ENCODE data around the gene FAM25A.
"Not testable (repeated sequence)": the region's sequence is repeated elsewhere in the genome, so short reads cannot be mapped to it uniquely, and the experiment has no call there.

The FAM25A gene

GRCh38 chr10:87043579-87043978, 23.5 kb downstream of the FAM25A start:
- H3K9me3 ChIP-seq (ENCODE audit: control insufficient read depth, low read length); H3K9ac ChIP-seq (ENCODE audit: low read length); DNase-seq (ENCODE audit: low read depth); H3K27me3 ChIP-seq (replicated peaks; ENCODE audit: control insufficient read depth, insufficient read depth, low read length); H3K4me3 ChIP-seq (ENCODE audit: low read length); H3K4me1 ChIP-seq (ENCODE audit: control insufficient read depth, insufficient read depth, low read length): not testable (repeated sequence)
- H3K36me3 ChIP-seq (ENCODE audit: control insufficient read depth, insufficient read depth, low read length, severe bottlenecking) = peaks cover 22% of the 10 kb centered on the region

GRCh38 chr10:87045434-87045938, 25.4 kb downstream of the FAM25A start:
- Histone ChIP-seq H3K9me3 (ENCODE audit: control insufficient read depth, low read length) (no peaks in the 10 kb centered on the region), H3K4me1 (ENCODE audit: control insufficient read depth, insufficient read depth, low read length) (no peaks in the 10 kb centered on the region), H3K4me3 (ENCODE audit: low read length) (no peak overlapping the region), H3K36me3 (ENCODE audit: control insufficient read depth, insufficient read depth, low read length, severe bottlenecking) (peaks cover 40% of the 10 kb centered on the region), H3K9ac (ENCODE audit: low read length) (no peak overlapping the region), H3K27me3 (replicated peaks; ENCODE audit: control insufficient read depth, insufficient read depth, low read length) (no peaks in the 10 kb centered on the region)
- no peak for DNase-seq (ENCODE audit: low read depth)

GRCh38 chr10:87053111-87053510, 33.0 kb downstream of the FAM25A start:
- H3K4me1 ChIP-seq (ENCODE audit: control insufficient read depth, insufficient read depth, low read length) = peaks cover 28% of the 10 kb centered on the region
- H3K36me3 ChIP-seq (ENCODE audit: control insufficient read depth, insufficient read depth, low read length, severe bottlenecking) = peaks cover 77% of the 10 kb centered on the region
- H3K9ac ChIP-seq (ENCODE audit: low read length) = no peak overlapping the region
- no peaks in the 10 kb centered on the region for H3K9me3 ChIP-seq (ENCODE audit: control insufficient read depth, low read length)
- no peaks in the 10 kb centered on the region for H3K27me3 ChIP-seq (replicated peaks; ENCODE audit: control insufficient read depth, insufficient read depth, low read length)
- H3K4me3 ChIP-seq (ENCODE audit: low read length) = no peak overlapping the region
- DNase-seq (ENCODE audit: low read depth) = no peak

- Histone ChIP-seq H3K9me3 (ENCODE audit: control insufficient read depth, low read length) (no peaks in the 10 kb centered on the region), H3K36me3 (ENCODE audit: control insufficient read depth, insufficient read depth, low read length, severe bottlenecking) (peaks cover 77% of the 10 kb centered on the region), H3K4me3 (ENCODE audit: low read length) (no peak overlapping the region), H3K4me1 (ENCODE audit: control insufficient read depth, insufficient read depth, low read length) (peaks cover 28% of the 10 kb centered on the region), H3K9ac (ENCODE audit: low read length) (no peak overlapping the region), H3K27me3 (replicated peaks; ENCODE audit: control insufficient read depth, insufficient read depth, low read length) (no peaks in the 10 kb centered on the region)
- DNase-seq (ENCODE audit: low read depth) = no peak
These were observed 33.6 kb downstream of the FAM25A start for GRCh38 chr10:87053577-87054181.

- Histone ChIP-seq H3K9ac (ENCODE audit: low read length) (no peak overlapping the region), H3K36me3 (ENCODE audit: control insufficient read depth, insufficient read depth, low read length, severe bottlenecking) (peaks cover 77% of the 10 kb centered on the region), H3K9me3 (ENCODE audit: control insufficient read depth, low read length) (no peaks in the 10 kb centered on the region)
These were observed 34.5 kb downstream of the FAM25A start for GRCh38 chr10:87054373-87055295.

GRCh38 chr10:87058171-87058570, 38.1 kb downstream of the FAM25A start:
- Histone ChIP-seq H3K36me3 (ENCODE audit: control insufficient read depth, insufficient read depth, low read length, severe bottlenecking) (peaks cover 77% of the 10 kb centered on the region), H3K9ac (ENCODE audit: low read length) (no peak overlapping the region)
- DNase-seq (ENCODE audit: low read depth) = no peak

More at GRCh38 chr10:87054373-87055295, 34.5 kb downstream of the FAM25A start:
- H3K27me3 ChIP-seq (replicated peaks; ENCODE audit: control insufficient read depth, insufficient read depth, low read length) = no peaks in the 10 kb centered on the region
- H3K4me1 ChIP-seq (ENCODE audit: control insufficient read depth, insufficient read depth, low read length) = peaks cover 28% of the 10 kb centered on the region
- DNase-seq (ENCODE audit: low read depth) = peak; percentile 39
- no peak overlapping the region for H3K4me3 ChIP-seq (ENCODE audit: low read length)

GRCh38 chr10:87059401-87059800, 39.3 kb downstream of the FAM25A start:
- Histone ChIP-seq H3K9me3 (ENCODE audit: control insufficient read depth, low read length) (no peaks in the 10 kb centered on the region), H3K36me3 (ENCODE audit: control insufficient read depth, insufficient read depth, low read length, severe bottlenecking) (peaks cover 78% of the 10 kb centered on the region), H3K9ac (ENCODE audit: low read length) (no peak overlapping the region), H3K4me1 (ENCODE audit: control insufficient read depth, insufficient read depth, low read length) (peaks cover 11% of the 10 kb centered on the region), H3K27me3 (replicated peaks; ENCODE audit: control insufficient read depth, insufficient read depth, low read length) (no peaks in the 10 kb centered on the region), H3K4me3 (ENCODE audit: low read length) (no peak overlapping the region)
- no peak for DNase-seq (ENCODE audit: low read depth)

More at GRCh38 chr10:87058171-87058570, 38.1 kb downstream of the FAM25A start:
- no peaks in the 10 kb centered on the region for H3K9me3 ChIP-seq (ENCODE audit: control insufficient read depth, low read length)
- no peak overlapping the region for H3K4me3 ChIP-seq (ENCODE audit: low read length)
- H3K4me1 ChIP-seq (ENCODE audit: control insufficient read depth, insufficient read depth, low read length) = peaks cover 23% of the 10 kb centered on the region
- no peaks in the 10 kb centered on the region for H3K27me3 ChIP-seq (replicated peaks; ENCODE audit: control insufficient read depth, insufficient read depth, low read length)

- Histone ChIP-seq H3K4me3 (ENCODE audit: low read length) (no peak overlapping the region), H3K27me3 (replicated peaks; ENCODE audit: control insufficient read depth, insufficient read depth, low read length) (no peaks in the 10 kb centered on the region), H3K9ac (ENCODE audit: low read length) (no peak overlapping the region), H3K9me3 (ENCODE audit: control insufficient read depth, low read length) (no peaks in the 10 kb centered on the region), H3K4me1 (ENCODE audit: control insufficient read depth, insufficient read depth, low read length) (peaks cover 1% of the 10 kb centered on the region), H3K36me3 (ENCODE audit: control insufficient read depth, insufficient read depth, low read length, severe bottlenecking) (peaks cover 84% of the 10 kb centered on the region)
- no peak for DNase-seq (ENCODE audit: low read depth)
These were observed 40.3 kb downstream of the FAM25A start for GRCh38 chr10:87060280-87060928.

- no peaks in the 10 kb centered on the region for H3K27me3 ChIP-seq (replicated peaks; ENCODE audit: control insufficient read depth, insufficient read depth, low read length)
- no peak overlapping the region for H3K4me3 ChIP-seq (ENCODE audit: low read length)
- no peak overlapping the region for H3K9ac ChIP-seq (ENCODE audit: low read length)
- no peaks in the 10 kb centered on the region for H3K4me1 ChIP-seq (ENCODE audit: control insufficient read depth, insufficient read depth, low read length)
- no peak for DNase-seq (ENCODE audit: low read depth)
- peaks cover 94% of the 10 kb centered on the region for H3K36me3 ChIP-seq (ENCODE audit: control insufficient read depth, insufficient read depth, low read length, severe bottlenecking)
- no peaks in the 10 kb centered on the region for H3K9me3 ChIP-seq (ENCODE audit: control insufficient read depth, low read length)
These were observed 44.6 kb downstream of the FAM25A start for GRCh38 chr10:87064651-87065050.

GRCh38 chr10:87066178-87066577, 46.1 kb downstream of the FAM25A start:
- H3K27me3 ChIP-seq (replicated peaks; ENCODE audit: control insufficient read depth, insufficient read depth, low read length) = no peaks in the 10 kb centered on the region
- H3K4me1 ChIP-seq (ENCODE audit: control insufficient read depth, insufficient read depth, low read length) = no peaks in the 10 kb centered on the region
- no peaks in the 10 kb centered on the region for H3K9me3 ChIP-seq (ENCODE audit: control insufficient read depth, low read length)
- no peak for DNase-seq (ENCODE audit: low read depth)
- H3K4me3 ChIP-seq (ENCODE audit: low read length) = no peak overlapping the region
- H3K9ac ChIP-seq (ENCODE audit: low read length) = no peak overlapping the region
- peaks cover 89% of the 10 kb centered on the region for H3K36me3 ChIP-seq (ENCODE audit: control insufficient read depth, insufficient read depth, low read length, severe bottlenecking)

- peaks cover 91% of the 10 kb centered on the region for H3K36me3 ChIP-seq (ENCODE audit: control insufficient read depth, insufficient read depth, low read length, severe bottlenecking)
- DNase-seq (ENCODE audit: low read depth) = no peak
- no peaks in the 10 kb centered on the region for H3K4me1 ChIP-seq (ENCODE audit: control insufficient read depth, insufficient read depth, low read length)
- no peak overlapping the region for H3K9ac ChIP-seq (ENCODE audit: low read length)
- H3K4me3 ChIP-seq (ENCODE audit: low read length) = no peak overlapping the region
- H3K27me3 ChIP-seq (replicated peaks; ENCODE audit: control insufficient read depth, insufficient read depth, low read length) = no peaks in the 10 kb centered on the region
- no peaks in the 10 kb centered on the region for H3K9me3 ChIP-seq (ENCODE audit: control insufficient read depth, low read length)
These were observed 46.8 kb downstream of the FAM25A start for GRCh38 chr10:87066865-87067264.
